ENCODE results near the gene EEFSEC. TPM values are rescaled to one million over a fixed set of nuclear protein-coding genes. Genes with fewer than 3 reads are reported as not detected.

The EEFSEC gene
- total RNA-seq, 3 donors from 2014 or later, result 13.9 to 28.2 (median 19.8) TPM

DNA sequence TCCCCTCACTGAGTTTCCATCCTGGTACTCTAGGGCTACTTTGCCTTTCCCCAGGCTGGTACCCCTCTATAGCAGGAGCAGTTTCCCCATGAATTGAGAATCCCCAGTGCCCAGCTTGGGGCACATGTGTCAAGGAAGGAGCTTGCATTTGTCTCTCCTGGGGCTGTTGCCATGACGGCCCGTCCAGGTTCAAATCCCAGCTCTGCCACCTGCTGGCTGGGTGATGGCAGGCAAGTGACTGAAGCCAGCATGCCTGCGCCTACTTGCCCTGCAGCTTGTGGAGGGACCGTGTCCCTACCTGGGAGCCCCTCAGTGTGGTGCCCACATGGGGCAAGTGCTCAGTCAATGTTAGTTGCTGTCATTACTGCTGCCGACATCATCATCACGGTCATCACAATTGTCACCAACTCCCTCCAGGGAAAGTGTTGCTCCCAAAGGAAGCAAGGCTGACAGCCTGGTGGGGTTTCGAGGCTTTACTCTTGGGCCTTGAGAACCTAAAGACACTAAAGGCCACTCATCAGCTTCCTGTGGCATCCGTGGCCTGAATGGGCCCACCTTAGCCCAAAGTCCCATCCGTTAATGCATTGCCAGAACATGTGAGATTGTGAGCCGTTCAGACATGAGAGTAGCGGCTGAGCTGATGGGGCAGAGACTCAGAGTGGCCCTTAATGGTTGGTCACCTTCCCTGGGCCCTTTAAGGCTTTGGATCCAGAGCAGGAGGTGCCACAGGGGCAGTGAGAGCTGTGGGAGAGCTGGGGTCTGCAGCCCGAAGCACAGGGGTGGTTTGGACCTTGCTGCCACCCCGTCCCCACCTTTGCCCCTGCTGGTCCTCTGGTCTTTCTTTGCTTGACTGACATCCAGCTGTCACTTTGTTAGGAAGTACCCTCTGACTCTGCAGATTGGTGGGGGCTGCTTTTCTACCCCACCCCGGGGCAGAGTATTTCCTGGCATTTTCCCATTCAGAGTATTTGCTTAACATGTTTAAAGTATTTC, 169.0 kb downstream of the EEFSEC start:
- Histone ChIP-seq H3K4me1 (no peaks in the 10 kb centered on the region), H3K27ac (no peak overlapping the region), H3K36me3 (no peaks in the 10 kb centered on the region), H3K4me3 (no peak overlapping the region), H3K27me3 (no peaks in the 10 kb centered on the region), H3K9me3 (no peaks in the 10 kb centered on the region)
- intact Hi-C loops (cut with DNase I; ENCODE audit: low total_unique reads), result no loop called here
- TF ChIP-seq POLR2A (IDR thresholded peaks at IDR 0.05) (no peak), POLR2AphosphoS5 (IDR thresholded peaks at IDR 0.05) (no peak), CTCF (IDR thresholded peaks at IDR 0.05) (no peak)
- DNase-seq (ENCODE audit: low spot score in 2 of 2), result peak; percentile 7 to 69

DNA sequence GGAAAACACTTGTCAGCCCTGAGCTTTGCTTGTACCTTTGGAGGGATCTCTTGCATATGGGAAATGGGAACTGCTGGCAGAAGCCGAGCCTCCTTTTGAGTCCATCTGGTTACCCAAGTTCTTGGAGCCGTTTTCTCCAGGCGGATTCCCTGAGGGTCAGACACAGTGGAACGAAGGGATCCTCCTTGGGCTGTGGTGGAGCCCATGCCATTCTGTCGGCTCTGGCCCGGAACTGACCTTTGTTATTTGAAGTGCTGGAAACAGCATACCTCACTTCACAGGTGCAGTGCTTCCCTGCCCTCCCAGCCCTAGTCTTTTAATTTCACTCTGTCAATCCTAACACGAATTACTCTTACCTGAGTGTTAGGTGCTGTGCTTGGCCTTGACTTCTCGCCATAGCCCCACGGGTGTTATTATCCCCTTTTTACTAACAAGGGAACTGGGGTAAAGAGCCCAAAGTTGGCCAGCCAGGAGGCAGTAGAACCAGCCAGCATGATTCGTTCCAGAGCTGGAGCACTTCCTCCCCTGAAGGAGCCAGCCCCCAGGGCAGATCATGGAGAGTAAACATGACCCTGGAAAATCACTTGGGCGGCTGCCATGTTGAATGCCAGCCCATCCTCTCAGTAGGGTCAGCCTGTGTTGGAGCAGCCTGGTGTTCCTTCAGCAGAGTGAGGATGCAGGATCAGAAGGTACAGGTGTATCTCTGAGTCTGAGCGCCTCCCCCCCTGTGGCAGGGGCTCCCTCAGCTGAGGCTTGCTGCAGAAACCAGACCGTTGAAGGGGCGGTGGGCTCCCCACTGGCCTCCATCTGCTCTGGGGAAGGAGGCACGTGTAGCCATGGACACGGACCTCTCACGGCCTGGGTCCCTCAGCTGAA, 170.2 kb downstream of the EEFSEC start:
- Histone ChIP-seq H3K27me3 (no peaks in the 10 kb centered on the region), H3K36me3 (no peaks in the 10 kb centered on the region), H3K27ac (peak overlapping the region in 1 of 2 donors; percentile 17), H3K9me3 (no peaks in the 10 kb centered on the region), H3K4me3 (no peak overlapping the region), H3K4me1 (no peaks in the 10 kb centered on the region)
- intact Hi-C loops (cut with DNase I; ENCODE audit: low total_unique reads), result no loop called here
- TF ChIP-seq POLR2A (IDR thresholded peaks at IDR 0.05), result no peak
- TF ChIP-seq POLR2AphosphoS5 (IDR thresholded peaks at IDR 0.05), result no peak
- TF ChIP-seq CTCF (IDR thresholded peaks at IDR 0.05), result no peak
- DNase-seq (ENCODE audit: low spot score in 2 of 2), result peak in 1 of 2 donors; percentile 15

GRCh38 chr3:128324911-128325592, 171.8 kb downstream of the EEFSEC start:
- no peak for TF ChIP-seq POLR2A (IDR thresholded peaks at IDR 0.05)
- no peak for TF ChIP-seq CTCF (IDR thresholded peaks at IDR 0.05)
- TF ChIP-seq POLR2AphosphoS5 (IDR thresholded peaks at IDR 0.05), result no peak
- no peak for DNase-seq (ENCODE audit: low spot score in 2 of 2)
- intact Hi-C loops (cut with DNase I; ENCODE audit: low total_unique reads), result no loop called here
- Histone ChIP-seq H3K9me3 (no peaks in the 10 kb centered on the region), H3K27me3 (no peaks in the 10 kb centered on the region), H3K4me3 (no peak overlapping the region), H3K4me1 (no peaks in the 10 kb centered on the region), H3K36me3 (no peaks in the 10 kb centered on the region), H3K27ac (no peak overlapping the region)

GRCh38 chr3:128326051-128326823, 173.0 kb downstream of the EEFSEC start:
- H3K36me3 ChIP-seq, result no peaks in the 10 kb centered on the region
- intact Hi-C loops (cut with DNase I; ENCODE audit: low total_unique reads), result no loop called here
- no peak overlapping the region for H3K27ac ChIP-seq
- H3K4me1 ChIP-seq, result no peaks in the 10 kb centered on the region
- no peak for DNase-seq (ENCODE audit: low spot score in 2 of 2)
- H3K27me3 ChIP-seq, result no peaks in the 10 kb centered on the region
- H3K9me3 ChIP-seq, result no peaks in the 10 kb centered on the region
- H3K4me3 ChIP-seq, result no peak overlapping the region
- TF ChIP-seq POLR2A (IDR thresholded peaks at IDR 0.05) (no peak), CTCF (IDR thresholded peaks at IDR 0.05) (no peak), POLR2AphosphoS5 (IDR thresholded peaks at IDR 0.05) (no peak)

All from breast epithelium (tissue), 4 donors.